Liver (tissue), 3 donors: ENCODE measurements around the gene CASP6.

Experiments
- CTCF ChIP-seq: fragments of 150-350 bp; IDR thresholded peaks from 2 replicates; pipeline ENCODE4 v1.5.1; 2017; ENCODE audit warnings: improper control_type of control experiment, low read depth, low read length; ENCODE audit not compliant: missing input control
- HNF4A ChIP-seq, 2 donors: conservative IDR thresholded peaks; 2 replicates each; pipeline ENCODE4 v1.6.1; 2016; ENCODE audit warnings: antibody characterized with exemption in 2 of 2, mild to moderate bottlenecking in 2 of 2
- TAF1 ChIP-seq: conservative IDR thresholded peaks from 2 replicates; pipeline ENCODE4 v1.6.1; 2016; ENCODE audit warnings: antibody characterized with exemption, mild to moderate bottlenecking
- YY1 ChIP-seq: IDR thresholded peaks from 2 replicates; pipeline ENCODE4 v1.6.1; 2016; ENCODE audit warnings: antibody characterized with exemption, mild to moderate bottlenecking
- TF ChIP-seq, protein P1 (sequence below): IDR thresholded peaks from 2 replicates; pipeline ENCODE4 v1.6.1; 2016; ENCODE audit warnings: antibody characterized with exemption
- donor health status: healthy.
- donor health status: healthy.

GRCh38 chr4:109672169-109672930 lies 30.9 kb downstream of the CASP6 start:
- TF ChIP-seq HNF4A (conservative IDR thresholded peaks at IDR 0.05): no peak
- TF ChIP-seq TAF1: no peak
- TF ChIP-seq, protein P1, sequence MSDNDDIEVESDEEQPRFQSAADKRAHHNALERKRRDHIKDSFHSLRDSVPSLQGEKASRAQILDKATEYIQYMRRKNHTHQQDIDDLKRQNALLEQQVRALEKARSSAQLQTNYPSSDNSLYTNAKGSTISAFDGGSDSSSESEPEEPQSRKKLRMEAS: no peak
- no peak for TF ChIP-seq CTCF
- TF ChIP-seq YY1: no peak
